ENCODE data around the gene TRIB2. TPM values are rescaled to one million over a fixed set of nuclear protein-coding genes. Genes with fewer than 3 reads are reported as not detected.

The TRIB2 gene
- polyA plus RNA-seq, 1 of the 3 experiments (the other 2 are of a cell fraction), result 27.5 TPM

DNA sequence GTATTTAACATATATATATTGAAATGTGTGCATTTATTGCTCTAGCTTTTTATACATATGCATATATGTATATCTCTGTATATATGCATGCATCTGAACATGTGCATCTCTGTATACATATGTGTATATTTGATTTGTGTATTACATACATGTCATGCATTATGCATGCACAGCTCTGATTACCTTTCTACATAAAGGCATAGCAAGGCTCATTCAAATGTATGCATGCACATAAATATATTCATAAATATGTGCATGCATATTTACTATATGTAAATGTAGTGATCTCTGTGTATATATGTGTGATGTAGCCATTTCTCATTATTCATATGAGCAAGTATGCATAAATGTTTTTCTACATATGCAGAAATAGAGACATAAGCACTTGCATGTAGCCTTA, 64.6 kb downstream of the TRIB2 start (continued):
- TF ChIP-seq, protein P1, sequence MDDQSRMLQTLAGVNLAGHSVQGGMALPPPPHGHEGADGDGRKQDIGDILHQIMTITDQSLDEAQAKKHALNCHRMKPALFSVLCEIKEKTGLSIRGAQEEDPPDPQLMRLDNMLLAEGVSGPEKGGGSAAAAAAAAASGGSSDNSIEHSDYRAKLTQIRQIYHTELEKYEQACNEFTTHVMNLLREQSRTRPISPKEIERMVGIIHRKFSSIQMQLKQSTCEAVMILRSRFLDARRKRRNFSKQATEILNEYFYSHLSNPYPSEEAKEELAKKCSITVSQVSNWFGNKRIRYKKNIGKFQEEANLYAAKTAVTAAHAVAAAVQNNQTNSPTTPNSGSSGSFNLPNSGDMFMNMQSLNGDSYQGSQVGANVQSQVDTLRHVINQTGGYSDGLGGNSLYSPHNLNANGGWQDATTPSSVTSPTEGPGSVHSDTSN (IDR thresholded peaks at IDR 0.05), result no peak
- TF ChIP-seq SIN3A (IDR thresholded peaks at IDR 0.05; ENCODE audit: borderline replicate concordance, low read depth, low read length) (no peak), MEF2A (IDR thresholded peaks at IDR 0.05; ENCODE audit: borderline replicate concordance, low read depth) (no peak), RAD21 (IDR thresholded peaks at IDR 0.05; ENCODE audit: low read length) (no peak), NRF1 (IDR thresholded peaks at IDR 0.05; ENCODE audit: low read depth, low read length) (no peak), GABPA (IDR thresholded peaks at IDR 0.05; ENCODE audit: low read depth) (no peak), FOSL2 (IDR thresholded peaks at IDR 0.05; ENCODE audit: borderline replicate concordance, low read depth) (no peak)
- TF ChIP-seq, protein P2, sequence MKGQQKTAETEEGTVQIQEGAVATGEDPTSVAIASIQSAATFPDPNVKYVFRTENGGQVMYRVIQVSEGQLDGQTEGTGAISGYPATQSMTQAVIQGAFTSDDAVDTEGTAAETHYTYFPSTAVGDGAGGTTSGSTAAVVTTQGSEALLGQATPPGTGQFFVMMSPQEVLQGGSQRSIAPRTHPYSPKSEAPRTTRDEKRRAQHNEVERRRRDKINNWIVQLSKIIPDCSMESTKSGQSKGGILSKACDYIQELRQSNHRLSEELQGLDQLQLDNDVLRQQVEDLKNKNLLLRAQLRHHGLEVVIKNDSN (IDR thresholded peaks at IDR 0.05; ENCODE audit: borderline replicate concordance, low read depth), result no peak

DNA sequence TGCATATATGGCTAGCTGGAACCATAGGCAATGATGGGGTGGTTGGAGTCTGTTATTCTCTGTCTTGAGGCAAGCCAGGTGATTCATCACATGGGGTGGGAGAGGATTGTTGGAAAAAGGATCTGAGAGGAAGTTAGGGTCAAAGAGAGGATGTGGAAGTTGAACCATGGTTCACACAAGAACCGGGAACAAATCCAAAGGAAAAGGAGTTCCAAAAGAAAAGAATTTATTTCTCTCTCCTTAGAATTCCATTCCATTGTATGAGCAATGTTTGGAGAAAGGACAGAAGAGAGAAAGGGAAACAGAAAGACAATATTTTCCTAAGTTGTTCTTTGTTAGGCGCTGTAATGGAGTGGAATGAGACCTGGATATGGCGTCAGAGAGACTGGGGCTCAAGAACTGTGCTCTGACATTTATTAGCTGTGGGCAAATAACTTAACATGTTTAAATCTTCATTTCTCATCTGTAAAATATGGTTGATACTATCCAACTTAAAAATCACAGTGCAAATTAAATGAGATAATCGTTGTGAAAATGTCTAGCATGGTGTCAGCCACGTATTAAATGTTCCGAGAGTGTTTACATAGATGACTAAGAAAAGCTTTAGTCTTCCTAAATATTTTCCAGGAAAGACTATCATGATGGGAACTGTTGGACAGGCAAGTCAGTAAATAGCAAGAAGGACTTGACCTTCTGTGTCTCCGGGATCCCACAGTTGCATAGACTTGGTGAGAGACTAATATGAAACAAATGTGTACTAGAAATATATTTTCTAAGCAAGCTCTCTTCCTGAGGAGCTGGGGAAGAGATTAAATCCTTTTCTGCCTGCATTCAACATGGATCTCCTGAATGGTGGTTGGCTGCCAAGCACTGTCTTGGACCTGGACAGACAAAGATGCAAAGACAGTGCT, 71.4 kb downstream of the TRIB2 start:
- ChIA-PET CTCF (interaction anchor here (0.8 kb wide), 1 partner anchor 10 kb away, joined by 3 read pairs; no protein-coding TSS in a partner anchor), POLR2A (no interaction called here)
- Histone ChIP-seq H3K9me2 (no peaks in the 10 kb centered on the region; the same call in 1 of the 2 replicates), H3K79me2 (ENCODE audit: insufficient read depth) (no peaks in the 10 kb centered on the region), H3K36me3 (replicated peaks in 1 of 2; ENCODE audit: control insufficient read depth in 1 of 2, insufficient read depth in 2 of 2, low read length in 1 of 2) (no peaks in the 10 kb centered on the region), H3K9me3 (no peaks in the 10 kb centered on the region), H3F3A (replicated peaks; ENCODE audit: insufficient read depth) (peaks cover 24% of the 10 kb centered on the region), H3K4me3 (ENCODE audit: low read depth in 2 of 2, low read length in 1 of 2) (no peak overlapping the region), H3K4me1 (ENCODE audit: control insufficient read depth in 1 of 2, insufficient read depth in 2 of 2, low read depth in 1 of 2, low read length in 1 of 2) (no peaks in the 10 kb centered on the region), H3K27ac (ENCODE audit: low read depth in 2 of 2, low read length in 1 of 2) (peak overlapping the region in 1 of 2 experiments; percentile 83; a peak in 2 of 4 replicates), H4K20me1 (ENCODE audit: insufficient read depth) (no peaks in the 10 kb centered on the region), H2AFZ (ENCODE audit: low read depth) (peak overlapping the region; percentile 29; the same call in 1 of the 2 replicates), H3K9ac (peak overlapping the region; percentile 16; the same call in 1 of the 2 replicates), H3K4me2 (peak overlapping the region; percentile 27), H3K27me3 (ENCODE audit: insufficient read depth) (no peaks in the 10 kb centered on the region)
- DNase-seq, result no peak
- TF ChIP-seq ELF1 (IDR thresholded peaks at IDR 0.05) (no peak), NRF1 (IDR thresholded peaks at IDR 0.05; ENCODE audit: low read depth, low read length) (no peak), EP300 (IDR thresholded peaks at IDR 0.05; ENCODE audit: borderline replicate concordance in 1 of 2, low read depth in 1 of 2, low read length in 1 of 2) (no peak), FOXM1 (IDR thresholded peaks at IDR 0.05; ENCODE audit: low read depth) (no peak), POLR2AphosphoS5 (IDR thresholded peaks at IDR 0.05; ENCODE audit: low read depth, low read length) (no peak), RCOR1 (IDR thresholded peaks at IDR 0.05; ENCODE audit: low read length) (no peak)
- TF ChIP-seq, protein P3, sequence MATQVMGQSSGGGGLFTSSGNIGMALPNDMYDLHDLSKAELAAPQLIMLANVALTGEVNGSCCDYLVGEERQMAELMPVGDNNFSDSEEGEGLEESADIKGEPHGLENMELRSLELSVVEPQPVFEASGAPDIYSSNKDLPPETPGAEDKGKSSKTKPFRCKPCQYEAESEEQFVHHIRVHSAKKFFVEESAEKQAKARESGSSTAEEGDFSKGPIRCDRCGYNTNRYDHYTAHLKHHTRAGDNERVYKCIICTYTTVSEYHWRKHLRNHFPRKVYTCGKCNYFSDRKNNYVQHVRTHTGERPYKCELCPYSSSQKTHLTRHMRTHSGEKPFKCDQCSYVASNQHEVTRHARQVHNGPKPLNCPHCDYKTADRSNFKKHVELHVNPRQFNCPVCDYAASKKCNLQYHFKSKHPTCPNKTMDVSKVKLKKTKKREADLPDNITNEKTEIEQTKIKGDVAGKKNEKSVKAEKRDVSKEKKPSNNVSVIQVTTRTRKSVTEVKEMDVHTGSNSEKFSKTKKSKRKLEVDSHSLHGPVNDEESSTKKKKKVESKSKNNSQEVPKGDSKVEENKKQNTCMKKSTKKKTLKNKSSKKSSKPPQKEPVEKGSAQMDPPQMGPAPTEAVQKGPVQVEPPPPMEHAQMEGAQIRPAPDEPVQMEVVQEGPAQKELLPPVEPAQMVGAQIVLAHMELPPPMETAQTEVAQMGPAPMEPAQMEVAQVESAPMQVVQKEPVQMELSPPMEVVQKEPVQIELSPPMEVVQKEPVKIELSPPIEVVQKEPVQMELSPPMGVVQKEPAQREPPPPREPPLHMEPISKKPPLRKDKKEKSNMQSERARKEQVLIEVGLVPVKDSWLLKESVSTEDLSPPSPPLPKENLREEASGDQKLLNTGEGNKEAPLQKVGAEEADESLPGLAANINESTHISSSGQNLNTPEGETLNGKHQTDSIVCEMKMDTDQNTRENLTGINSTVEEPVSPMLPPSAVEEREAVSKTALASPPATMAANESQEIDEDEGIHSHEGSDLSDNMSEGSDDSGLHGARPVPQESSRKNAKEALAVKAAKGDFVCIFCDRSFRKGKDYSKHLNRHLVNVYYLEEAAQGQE (IDR thresholded peaks at IDR 0.05; ENCODE audit: low read depth, low read length), result no peak
- TF ChIP-seq, protein P4, sequence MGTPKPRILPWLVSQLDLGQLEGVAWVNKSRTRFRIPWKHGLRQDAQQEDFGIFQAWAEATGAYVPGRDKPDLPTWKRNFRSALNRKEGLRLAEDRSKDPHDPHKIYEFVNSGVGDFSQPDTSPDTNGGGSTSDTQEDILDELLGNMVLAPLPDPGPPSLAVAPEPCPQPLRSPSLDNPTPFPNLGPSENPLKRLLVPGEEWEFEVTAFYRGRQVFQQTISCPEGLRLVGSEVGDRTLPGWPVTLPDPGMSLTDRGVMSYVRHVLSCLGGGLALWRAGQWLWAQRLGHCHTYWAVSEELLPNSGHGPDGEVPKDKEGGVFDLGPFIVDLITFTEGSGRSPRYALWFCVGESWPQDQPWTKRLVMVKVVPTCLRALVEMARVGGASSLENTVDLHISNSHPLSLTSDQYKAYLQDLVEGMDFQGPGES (IDR thresholded peaks at IDR 0.05; ENCODE audit: low read depth, low read length), result no peak
- TF ChIP-seq, protein P5, sequence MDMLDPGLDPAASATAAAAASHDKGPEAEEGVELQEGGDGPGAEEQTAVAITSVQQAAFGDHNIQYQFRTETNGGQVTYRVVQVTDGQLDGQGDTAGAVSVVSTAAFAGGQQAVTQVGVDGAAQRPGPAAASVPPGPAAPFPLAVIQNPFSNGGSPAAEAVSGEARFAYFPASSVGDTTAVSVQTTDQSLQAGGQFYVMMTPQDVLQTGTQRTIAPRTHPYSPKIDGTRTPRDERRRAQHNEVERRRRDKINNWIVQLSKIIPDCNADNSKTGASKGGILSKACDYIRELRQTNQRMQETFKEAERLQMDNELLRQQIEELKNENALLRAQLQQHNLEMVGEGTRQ (IDR thresholded peaks at IDR 0.05; ENCODE audit: borderline replicate concordance, low read depth, low read length), result no peak
- TF ChIP-seq, protein P1 (IDR thresholded peaks at IDR 0.05), result no peak
- WGBS (ENCODE audit: low lambda C conversion rate), result 78% methylated on average over 7 of the region's 7 CpGs
